Osteoblast (primary cell): ENCODE measurements around the gene MAB21L4. TPM values are rescaled to one million over a fixed set of nuclear protein-coding genes. Genes with fewer than 3 reads are reported as not detected.
A peak's percentile ranks its signal among the peaks of the same experiment; 100 is the strongest.

Experiments used
- DNase-seq: peaks from one replicate; pipeline ENCODE4 v3.0.0; 2011; ENCODE audit warnings: low spot score, mixed read lengths; ENCODE audit not compliant: insufficient read length; ENCODE audit errors: missing footprints
- H2AFZ ChIP-seq: 2 replicates; pipeline ENCODE4 v1.6.0; 2011; ENCODE audit warnings: mild to moderate bottlenecking, low read length
- H3K27ac ChIP-seq: 2 replicates; pipeline ENCODE4 v1.5.1; 2011; ENCODE audit warnings: mild to moderate bottlenecking, low read depth, low read length, moderate library complexity
- H3K27me3 ChIP-seq: 2 replicates; pipeline ENCODE4 v1.6.0; 2012; ENCODE audit warnings: mild to moderate bottlenecking, control low read depth, inconsistent platforms, low read length, moderate library complexity; ENCODE audit not compliant: insufficient read depth
- H3K36me3 ChIP-seq: 2 replicates; pipeline ENCODE4 v1.5.1; 2011; ENCODE audit warnings: mild to moderate bottlenecking, low read length, control low read depth, moderate library complexity; ENCODE audit not compliant: insufficient read depth
- H3K4me1 ChIP-seq: 2 replicates; pipeline ENCODE4 v1.5.1; 2011; ENCODE audit warnings: mild to moderate bottlenecking, low read length, control low read depth, moderate library complexity; ENCODE audit not compliant: insufficient read depth
- H3K4me2 ChIP-seq: 2 replicates; pipeline ENCODE4 v1.6.0; 2011; ENCODE audit warnings: mild to moderate bottlenecking, low read length; ENCODE audit not compliant: insufficient read depth
- H3K4me3 ChIP-seq: fragments of 200-600 bp; sonication (generic); 3 replicates; pipeline ENCODE4 v1.5.1; 2012; ENCODE audit warnings: mild to moderate bottlenecking, low read length, inconsistent platforms; ENCODE audit not compliant: insufficient read depth
- H3K79me2 ChIP-seq: 2 replicates; pipeline ENCODE4 v1.6.0; 2012; ENCODE audit warnings: mild to moderate bottlenecking, low read length, control low read depth, inconsistent platforms; ENCODE audit not compliant: insufficient read depth
- H3K9me3 ChIP-seq: 2 replicates; pipeline ENCODE4 v1.5.1; 2011; ENCODE audit warnings: low read depth, low read length, control low read depth
- H4K20me1 ChIP-seq: 2 replicates; pipeline ENCODE4 v1.6.0; 2012; ENCODE audit warnings: mild to moderate bottlenecking, low read length, control low read depth; ENCODE audit not compliant: insufficient read depth
- CTCF ChIP-seq: IDR thresholded peaks from 2 replicates; pipeline ENCODE4 v1.5.1; 2011; ENCODE audit warnings: mild to moderate bottlenecking, low read depth, low read length, moderate library complexity; ENCODE audit errors: extremely low read depth
- total RNA-seq: library from RNA; depleted of rRNA; stranded (reverse); fragments of >200 nt; gene quantifications from 2 replicates; pipeline ENCODE4 v1.2.3, GENCODE V29; 2012

MAB21L4 gene
- total RNA-seq, 1 donor, result not detected

DNA sequence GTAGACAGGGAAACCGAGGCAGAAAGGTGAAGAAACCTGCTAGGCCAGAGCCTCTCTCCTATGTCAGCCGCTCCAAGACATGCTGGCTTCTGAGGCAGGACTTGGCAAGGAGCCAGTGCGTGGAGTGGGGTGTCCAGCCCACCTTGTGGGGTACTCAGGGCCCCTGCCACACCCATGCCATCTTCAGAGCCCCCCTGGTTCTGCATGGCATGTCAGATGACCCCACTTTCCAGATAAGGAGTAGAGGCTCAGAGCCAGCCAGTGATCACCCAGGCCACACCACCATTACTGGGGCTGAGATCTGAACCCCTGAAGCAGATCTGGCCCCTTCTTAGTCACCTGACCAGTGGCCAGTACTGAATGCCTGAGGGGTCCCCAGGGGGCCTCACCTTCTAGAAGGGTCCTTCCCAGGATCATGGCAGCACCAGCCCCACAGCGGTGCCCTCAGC lies 24.9 kb upstream of the MAB21L4 start:
- no peaks in the 10 kb centered on the region for H3K27me3 ChIP-seq
- DNase-seq, result peak; percentile 95
- H3K27ac ChIP-seq, result peak overlapping the region; percentile 98
- peak overlapping the region; percentile 47 for H2AFZ ChIP-seq
- no peaks in the 10 kb centered on the region for H3K9me3 ChIP-seq
- H3K36me3 ChIP-seq, result no peaks in the 10 kb centered on the region
- no peaks in the 10 kb centered on the region for H4K20me1 ChIP-seq
- TF ChIP-seq CTCF, result no peak
- H3K79me2 ChIP-seq, result no peaks in the 10 kb centered on the region
- H3K4me2 ChIP-seq, result peak overlapping the region; percentile 51
- peaks cover 31% of the 10 kb centered on the region for H3K4me1 ChIP-seq
- peak overlapping the region; percentile 28 for H3K4me3 ChIP-seq

DNA sequence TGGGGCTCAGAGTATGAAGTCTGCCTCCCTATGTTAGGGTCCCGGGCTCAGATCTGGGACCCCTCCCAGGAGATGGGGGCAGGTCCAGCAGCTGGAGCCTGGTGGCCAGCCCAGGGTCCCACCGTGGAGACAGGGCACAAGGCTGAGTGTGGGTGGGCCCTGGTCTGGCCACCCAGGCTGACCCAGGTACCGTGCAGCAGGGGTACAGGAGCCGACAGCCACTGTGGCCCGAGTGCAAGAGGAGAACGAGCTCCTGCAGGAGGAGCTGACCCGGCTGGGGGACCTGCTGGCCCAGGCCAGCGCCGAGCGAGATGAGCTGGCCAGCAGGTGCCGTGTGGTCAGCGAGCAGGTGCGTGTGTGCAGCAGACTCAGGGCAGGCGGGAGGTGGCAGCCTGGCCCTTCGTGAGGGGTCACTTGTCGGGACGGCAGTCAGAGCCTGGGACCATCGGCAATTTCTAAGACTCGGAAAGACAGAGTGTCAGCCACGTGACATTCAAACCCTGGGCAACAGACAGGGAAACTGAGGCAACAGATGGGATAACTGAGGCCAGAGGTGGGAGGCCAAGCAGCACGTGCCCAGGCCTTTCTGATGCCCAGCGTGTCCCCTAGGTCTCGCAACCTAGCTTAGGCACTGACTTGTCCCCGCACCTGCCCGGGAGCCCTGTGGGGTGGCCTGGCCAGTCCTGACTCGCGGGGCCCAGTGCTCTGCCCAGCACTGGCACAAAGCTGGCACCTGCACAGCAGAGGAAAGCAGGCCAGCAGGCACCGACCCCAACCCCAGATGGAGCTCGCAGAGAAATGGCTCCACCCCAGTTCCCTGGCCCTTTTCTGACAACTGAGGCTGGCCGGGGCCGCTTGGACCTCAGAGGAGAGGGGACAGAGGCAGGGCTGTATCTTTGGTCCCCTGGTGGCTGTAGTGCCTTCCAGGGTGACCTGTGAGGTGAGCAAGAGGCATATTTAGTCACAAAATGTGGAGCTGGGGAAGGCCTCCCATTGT lies 24.1 kb upstream of the MAB21L4 start:
- no peaks in the 10 kb centered on the region for H3K36me3 ChIP-seq
- H3K27ac ChIP-seq, result peak overlapping the region; percentile 98
- no peaks in the 10 kb centered on the region for H3K79me2 ChIP-seq
- H3K4me2 ChIP-seq, result peak overlapping the region; percentile 51
- no peaks in the 10 kb centered on the region for H3K9me3 ChIP-seq
- H2AFZ ChIP-seq, result no peak overlapping the region
- no peaks in the 10 kb centered on the region for H4K20me1 ChIP-seq
- no peaks in the 10 kb centered on the region for H3K27me3 ChIP-seq
- H3K4me1 ChIP-seq, result peaks cover 31% of the 10 kb centered on the region
- no peak overlapping the region for H3K4me3 ChIP-seq
- DNase-seq, result peak; percentile 83
- TF ChIP-seq CTCF, result no peak

DNA sequence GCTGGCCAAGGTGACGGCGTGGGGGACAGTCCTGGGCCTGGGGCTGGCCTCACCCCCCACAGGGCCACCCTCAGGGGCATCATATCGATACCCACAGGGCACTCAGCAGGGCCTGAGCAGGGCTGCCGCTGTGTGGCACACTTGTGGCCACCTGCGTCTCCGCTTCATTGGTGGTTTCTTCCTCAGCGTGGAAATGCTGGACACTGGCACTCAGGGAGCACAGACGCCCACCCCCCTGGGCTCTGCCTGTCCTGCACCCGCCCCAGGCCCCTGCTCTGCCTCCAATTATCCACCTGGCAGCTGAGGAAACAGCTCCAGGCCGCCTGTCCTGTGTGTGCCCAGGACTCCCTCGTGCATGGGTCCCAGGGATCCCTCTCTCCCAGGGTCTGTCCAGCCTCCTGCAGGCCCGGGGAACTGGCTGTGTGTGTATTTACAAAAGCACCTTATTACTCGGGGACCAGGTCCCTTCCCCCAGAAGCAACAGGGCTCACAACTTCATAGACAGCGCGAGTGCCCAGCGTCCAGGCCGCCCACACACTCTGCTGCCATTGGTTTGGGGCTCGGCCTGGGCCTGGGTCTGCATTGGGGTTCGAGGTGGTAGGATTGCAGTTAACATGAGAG lies 23.3 kb upstream of the MAB21L4 start:
- H3K4me1 ChIP-seq, result peaks cover 33% of the 10 kb centered on the region
- no peaks in the 10 kb centered on the region for H3K36me3 ChIP-seq
- no peaks in the 10 kb centered on the region for H4K20me1 ChIP-seq
- no peaks in the 10 kb centered on the region for H3K27me3 ChIP-seq
- no peak overlapping the region for H3K4me2 ChIP-seq
- no peaks in the 10 kb centered on the region for H3K79me2 ChIP-seq
- no peak overlapping the region for H3K4me3 ChIP-seq
- TF ChIP-seq CTCF, result no peak
- H3K27ac ChIP-seq, result no peak overlapping the region
- no peak overlapping the region for H2AFZ ChIP-seq
- H3K9me3 ChIP-seq, result no peaks in the 10 kb centered on the region
- DNase-seq, result peak; percentile 87
